ENCODE data around the gene CHD9. TPM values are rescaled to one million over a fixed set of nuclear protein-coding genes. Genes with fewer than 3 reads are reported as not detected.
"Not testable (repeated sequence)": the region's sequence is repeated elsewhere in the genome, so short reads cannot be mapped to it uniquely, and the experiment has no call there.

Gene CHD9
- total RNA-seq, 1 experiment from 2014 or later: 18.9 TPM

- no peak for TF ChIP-seq RAD21 (IDR thresholded peaks at IDR 0.05; ENCODE audit: low read depth)
- no peak for TF ChIP-seq JUND (IDR thresholded peaks at IDR 0.05)
- TF ChIP-seq MAX (IDR thresholded peaks at IDR 0.05): no peak
- TF ChIP-seq TCF7L2 (IDR thresholded peaks at IDR 0.05; ENCODE audit: borderline replicate concordance, extremely low read depth, insufficient read depth, insufficient read length): no peak
- no peak for TF ChIP-seq FOSL1 (IDR thresholded peaks at IDR 0.05; ENCODE audit: low read depth)
- TF ChIP-seq ZFX (IDR thresholded peaks at IDR 0.05): no peak
These were observed 266.2 kb downstream of the CHD9 start (continued) for GRCh38 chr16:53320992-53321391.

GRCh38 chr16:53323924-53324323 lies 269.1 kb downstream of the CHD9 start:
- BruUV-seq (replicated peaks): no TSS peak
- Histone ChIP-seq H3K27me3 (ENCODE audit: insufficient read depth, low read length) (no peaks in the 10 kb centered on the region), H3K79me2 (ENCODE audit: insufficient read depth, low read length) (no peaks in the 10 kb centered on the region), H3K27ac (ENCODE audit: low read depth, low read length) (no peak overlapping the region), H3K9ac (ENCODE audit: low read length) (no peak overlapping the region), H3K4me3 (replicated peaks in 1 of 2; ENCODE audit: low read depth in 1 of 2, low read length in 2 of 2) (no peak overlapping the region), H2AFZ (ENCODE audit: low read depth, low read length, poor library complexity, severe bottlenecking) (no peak overlapping the region), H3K4me2 (ENCODE audit: low read length) (no peak overlapping the region), H3K9me2 (ENCODE audit: insufficient read depth) (no peaks in the 10 kb centered on the region), H4K20me1 (ENCODE audit: insufficient read depth) (no peaks in the 10 kb centered on the region; the same call in 1 of the 2 replicates), H3K9me3 (ENCODE audit: control insufficient read depth in 1 of 2, insufficient read depth in 1 of 2, low read depth in 1 of 2, low read length in 2 of 2) (no peaks in the 10 kb centered on the region), H3K36me3 (ENCODE audit: control insufficient read depth in 1 of 2, insufficient read depth in 2 of 2, low read length in 2 of 2) (peaks cover 0 to 6% of the 10 kb centered on the region in 2 experiments; a peak in 2 of 4 replicates), H3K4me1 (ENCODE audit: control insufficient read depth in 1 of 2, insufficient read depth in 2 of 2, low read length in 2 of 2) (no peaks in the 10 kb centered on the region)
- intact Hi-C loops (cut with micrococcal nuclease): no loop called here
- DNase-seq (ENCODE audit: low read depth, low spot score): no peak
- RAD21 ChIA-PET (ENCODE audit: low non-redundant PET in 1 of 2, low total read pairs in 2 of 2, uncharacterized antibody in 2 of 2, unreplicated experiment in 2 of 2): no interaction called here
- CTCF ChIA-PET: no interaction called here
- TF ChIP-seq REST (IDR thresholded peaks at IDR 0.05; ENCODE audit: low read depth) (no peak), SP1 (IDR thresholded peaks at IDR 0.05; ENCODE audit: low read depth) (no peak), ZFX (IDR thresholded peaks at IDR 0.05) (no peak), EZH2phosphoT487 (IDR thresholded peaks at IDR 0.05; ENCODE audit: borderline replicate concordance) (no peak), POLR2A (IDR thresholded peaks at IDR 0.05; ENCODE audit: borderline replicate concordance, extremely low read depth, insufficient read depth, insufficient read length) (no peak), SRF (IDR thresholded peaks at IDR 0.05; ENCODE audit: low read depth) (no peak), MAX (IDR thresholded peaks at IDR 0.05) (no peak), CBX3 (IDR thresholded peaks at IDR 0.05; ENCODE audit: low read depth) (no peak)
- TF ChIP-seq, protein P1, sequence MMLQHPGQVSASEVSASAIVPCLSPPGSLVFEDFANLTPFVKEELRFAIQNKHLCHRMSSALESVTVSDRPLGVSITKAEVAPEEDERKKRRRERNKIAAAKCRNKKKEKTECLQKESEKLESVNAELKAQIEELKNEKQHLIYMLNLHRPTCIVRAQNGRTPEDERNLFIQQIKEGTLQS (IDR thresholded peaks at IDR 0.05): no peak
- POLR2A ChIA-PET: no interaction called here
- ATAC-seq: no peak

DNA sequence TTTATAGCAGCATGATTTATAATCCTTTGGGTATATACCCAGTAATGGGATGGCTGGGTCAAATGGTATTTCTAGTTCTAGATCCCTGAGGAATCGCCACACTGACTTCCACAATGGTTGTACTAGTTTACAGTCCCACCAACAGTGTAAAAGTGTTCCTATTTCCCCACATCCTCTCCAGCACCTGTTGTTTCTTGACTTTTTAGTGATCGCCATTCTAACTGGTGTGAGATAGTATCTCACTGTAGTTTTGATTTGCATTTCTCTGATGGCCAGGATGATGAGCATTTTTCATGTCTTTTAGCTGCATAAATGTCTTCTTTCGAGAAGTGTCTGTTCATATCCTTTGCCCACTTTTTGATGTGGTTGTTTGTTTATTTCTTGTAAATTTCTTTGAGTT lies 276.2 kb downstream of the CHD9 start:
- BruUV-seq (replicated peaks): not testable (repeated sequence)

More for the DNA sequence above, 276.2 kb downstream of the CHD9 start:
- H3K27me3 ChIP-seq (ENCODE audit: insufficient read depth, low read length); H4K20me1 ChIP-seq (ENCODE audit: insufficient read depth); DNase-seq (ENCODE audit: low read depth, low spot score); RAD21 ChIA-PET (ENCODE audit: low non-redundant PET in 1 of 2, low total read pairs in 2 of 2, uncharacterized antibody in 2 of 2, unreplicated experiment in 2 of 2); ATAC-seq; H3K36me3 ChIP-seq (ENCODE audit: control insufficient read depth in 1 of 2, insufficient read depth in 2 of 2, low read length in 2 of 2); POLR2A ChIA-PET; H3K27ac ChIP-seq (ENCODE audit: low read depth, low read length); H2AFZ ChIP-seq (ENCODE audit: low read depth, low read length, poor library complexity, severe bottlenecking); H3K79me2 ChIP-seq (ENCODE audit: insufficient read depth, low read length); H3K4me1 ChIP-seq (ENCODE audit: control insufficient read depth in 1 of 2, insufficient read depth in 2 of 2, low read length in 2 of 2); CTCF ChIA-PET; H3K9me2 ChIP-seq (ENCODE audit: insufficient read depth); H3K4me2 ChIP-seq (ENCODE audit: low read length); H3K9me3 ChIP-seq (ENCODE audit: control insufficient read depth in 1 of 2, insufficient read depth in 1 of 2, low read depth in 1 of 2, low read length in 2 of 2); H3K4me3 ChIP-seq (replicated peaks in 1 of 2; ENCODE audit: low read depth in 1 of 2, low read length in 2 of 2); H3K9ac ChIP-seq (ENCODE audit: low read length): not testable (repeated sequence)
- intact Hi-C loops (cut with micrococcal nuclease): loop anchor here (1.0 kb wide), 1 partner anchor 14 kb away; no protein-coding TSS in a partner anchor

Data from HCT116 (cell line).